ENCODE measurements around the gene RTN3.
"Not testable (repeated sequence)": the region's sequence is repeated elsewhere in the genome, so short reads cannot be mapped to it uniquely, and the experiment has no call there.

RTN3 gene

GRCh38 chr11:63682066-63683021 is 1.0 kb downstream of the RTN3 start:
- Histone ChIP-seq H3K9ac (ENCODE audit: low read length) (peak overlapping the region; percentile 90), H3K27ac (ENCODE audit: low read depth, low read length) (peak overlapping the region; percentile 80), H3K9me2 (replicated peaks; ENCODE audit: insufficient read depth, low read length) (no peaks in the 10 kb centered on the region), H3K4me2 (ENCODE audit: low read depth, low read length, poor library complexity, severe bottlenecking) (peak overlapping the region; percentile 75), H3K79me2 (ENCODE audit: insufficient read depth, low read length) (peaks cover 58% of the 10 kb centered on the region), H4K20me1 (ENCODE audit: low read depth, low read length) (no peaks in the 10 kb centered on the region; the same call in 1 of the 2 replicates), H3K27me3 (ENCODE audit: low read length) (no peaks in the 10 kb centered on the region), H3K4me3 (ENCODE audit: insufficient read depth, low read length, poor library complexity, severe bottlenecking) (peak overlapping the region; percentile 80), H2AFZ (ENCODE audit: low read depth, low read length, severe bottlenecking) (peak overlapping the region; percentile 92), H3K36me3 (ENCODE audit: low read length) (no peaks in the 10 kb centered on the region), H3F3A (ENCODE audit: insufficient read depth) (no peaks in the 10 kb centered on the region), H3K9me3 (ENCODE audit: insufficient read depth, low read length) (no peaks in the 10 kb centered on the region)
- TF ChIP-seq CTCF (IDR thresholded peaks at IDR 0.05; ENCODE audit: insufficient read depth, low read length, poor library complexity, severe bottlenecking) (no peak), EZH2phosphoT487 (conservative IDR thresholded peaks at IDR 0.05; ENCODE audit: low read length) (no peak)

- no peak overlapping the region for H2AFZ ChIP-seq (ENCODE audit: low read depth, low read length, severe bottlenecking)
- H3K27me3 ChIP-seq (ENCODE audit: low read length): no peaks in the 10 kb centered on the region
- H3K9me2 ChIP-seq (replicated peaks; ENCODE audit: insufficient read depth, low read length): no peaks in the 10 kb centered on the region
- no peaks in the 10 kb centered on the region for H3F3A ChIP-seq (ENCODE audit: insufficient read depth)
- H3K36me3 ChIP-seq (ENCODE audit: low read length): no peaks in the 10 kb centered on the region
- TF ChIP-seq EZH2phosphoT487 (conservative IDR thresholded peaks at IDR 0.05; ENCODE audit: low read length) (no peak), CTCF (IDR thresholded peaks at IDR 0.05; ENCODE audit: insufficient read depth, low read length, poor library complexity, severe bottlenecking) (no peak)
- peak overlapping the region; percentile 80 for H3K27ac ChIP-seq (ENCODE audit: low read depth, low read length)
- no peaks in the 10 kb centered on the region; the same call in 1 of the 2 replicates for H4K20me1 ChIP-seq (ENCODE audit: low read depth, low read length)
- no peaks in the 10 kb centered on the region for H3K9me3 ChIP-seq (ENCODE audit: insufficient read depth, low read length)
- H3K4me3 ChIP-seq (ENCODE audit: insufficient read depth, low read length, poor library complexity, severe bottlenecking): peak overlapping the region; percentile 80
- H3K79me2 ChIP-seq (ENCODE audit: insufficient read depth, low read length): peaks cover 67% of the 10 kb centered on the region
- peak overlapping the region; percentile 75 for H3K4me2 ChIP-seq (ENCODE audit: low read depth, low read length, poor library complexity, severe bottlenecking)
- peak overlapping the region; percentile 90 for H3K9ac ChIP-seq (ENCODE audit: low read length)
These were observed 2.1 kb downstream of the RTN3 start for GRCh38 chr11:63683133-63683991.

- peaks cover 86% of the 10 kb centered on the region for H3K79me2 ChIP-seq (ENCODE audit: insufficient read depth, low read length)
- H3F3A ChIP-seq (ENCODE audit: insufficient read depth); H2AFZ ChIP-seq (ENCODE audit: low read depth, low read length, severe bottlenecking); H3K27me3 ChIP-seq (ENCODE audit: low read length); H3K4me2 ChIP-seq (ENCODE audit: low read depth, low read length, poor library complexity, severe bottlenecking); H3K4me3 ChIP-seq (ENCODE audit: insufficient read depth, low read length, poor library complexity, severe bottlenecking); H4K20me1 ChIP-seq (ENCODE audit: low read depth, low read length); H3K9me2 ChIP-seq (replicated peaks; ENCODE audit: insufficient read depth, low read length); H3K27ac ChIP-seq (ENCODE audit: low read depth, low read length); H3K36me3 ChIP-seq (ENCODE audit: low read length); H3K9ac ChIP-seq (ENCODE audit: low read length); H3K9me3 ChIP-seq (ENCODE audit: insufficient read depth, low read length): not testable (repeated sequence)
These were observed 3.9 kb downstream of the RTN3 start for GRCh38 chr11:63685158-63685721.

All from SU-DHL-6 (cell line).